COLO668 (cell line): Measurements from ENCODE around the gene TAS2R60.
"Not testable (repeated sequence)": the region's sequence is repeated elsewhere in the genome, so short reads cannot be mapped to it uniquely, and the experiment has no call there.

Experiments
- DNase-seq: peaks from one replicate; lab custom pipeline; 2025; ENCODE audit not compliant: unreplicated experiment; lab: John Stamatoyannopoulos, UW

The TAS2R60 gene

DNA sequence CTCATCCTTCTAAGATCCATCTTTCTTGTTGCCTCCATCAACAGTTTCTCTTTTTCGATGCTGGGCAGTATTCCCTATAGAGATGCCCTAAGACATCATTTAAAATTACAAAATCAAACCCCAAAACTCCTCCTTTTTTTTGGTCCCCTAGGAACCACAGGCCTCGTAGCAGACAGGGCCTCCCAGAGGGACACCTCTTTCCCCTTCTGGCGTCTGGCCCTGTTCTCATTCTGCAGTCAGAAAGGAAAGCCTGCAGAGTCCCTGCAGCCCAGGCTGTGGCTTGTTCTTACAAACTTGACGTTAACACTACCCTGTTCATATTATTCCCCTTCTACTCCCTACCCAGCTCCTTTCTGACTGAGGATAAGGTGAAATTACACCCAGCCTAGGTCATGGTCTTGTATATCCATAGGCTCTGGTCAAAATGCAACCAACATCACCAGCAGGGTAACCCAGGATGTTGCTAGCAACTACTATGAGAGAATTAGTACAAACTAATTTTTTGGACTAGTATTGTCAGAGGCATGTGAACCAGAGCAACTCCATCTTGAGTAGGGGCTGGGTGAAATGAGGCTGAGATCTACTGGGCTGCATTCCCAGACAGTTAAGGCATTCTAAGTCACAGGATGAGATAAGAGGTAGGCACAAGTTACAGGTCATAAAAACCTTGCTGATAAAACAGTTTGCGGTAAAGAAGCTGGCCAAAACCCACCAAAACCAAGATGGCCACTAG is 31.1 kb upstream of the TAS2R60 start:
- DNase-seq, result no peak

DNA sequence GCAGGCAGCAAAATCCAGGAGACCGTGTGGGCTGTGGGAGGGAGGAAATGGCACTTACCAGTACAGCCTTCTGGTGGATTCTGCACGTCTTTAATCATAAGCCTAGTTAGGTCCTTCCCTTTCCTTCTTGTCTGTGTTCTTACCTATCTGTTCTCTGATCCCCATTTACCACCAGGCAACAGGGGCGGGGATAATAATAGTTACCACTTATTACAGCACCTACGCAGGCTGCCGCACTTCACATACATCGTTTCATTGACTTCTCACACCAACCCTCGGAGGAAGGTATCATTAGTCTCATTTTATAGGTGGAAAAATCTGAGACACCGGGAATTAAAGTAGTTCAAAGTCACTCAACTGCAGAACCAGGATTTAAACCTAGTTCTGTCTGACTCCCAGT is 30.1 kb upstream of the TAS2R60 start:
- DNase-seq, result no peak

DNA sequence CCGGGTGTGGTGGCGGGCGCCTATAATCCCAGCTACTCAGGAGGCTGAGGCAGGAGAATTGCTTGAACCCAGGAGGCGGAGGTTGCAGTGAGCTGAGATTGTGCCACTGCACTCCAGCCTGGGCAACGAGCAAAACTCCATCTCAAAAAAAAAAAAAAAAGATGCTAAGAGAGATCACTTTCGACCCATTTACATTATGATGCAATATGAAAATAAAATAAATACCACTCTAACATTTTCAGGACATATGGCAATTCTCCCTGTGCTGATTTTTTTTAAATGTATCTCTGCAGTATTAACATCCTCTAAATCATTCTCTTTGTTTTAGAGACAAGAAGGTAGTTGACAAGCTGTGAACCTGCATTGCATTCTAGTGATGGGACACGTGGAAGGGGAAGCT is 28.0 kb upstream of the TAS2R60 start:
- not testable (repeated sequence) for DNase-seq

DNA sequence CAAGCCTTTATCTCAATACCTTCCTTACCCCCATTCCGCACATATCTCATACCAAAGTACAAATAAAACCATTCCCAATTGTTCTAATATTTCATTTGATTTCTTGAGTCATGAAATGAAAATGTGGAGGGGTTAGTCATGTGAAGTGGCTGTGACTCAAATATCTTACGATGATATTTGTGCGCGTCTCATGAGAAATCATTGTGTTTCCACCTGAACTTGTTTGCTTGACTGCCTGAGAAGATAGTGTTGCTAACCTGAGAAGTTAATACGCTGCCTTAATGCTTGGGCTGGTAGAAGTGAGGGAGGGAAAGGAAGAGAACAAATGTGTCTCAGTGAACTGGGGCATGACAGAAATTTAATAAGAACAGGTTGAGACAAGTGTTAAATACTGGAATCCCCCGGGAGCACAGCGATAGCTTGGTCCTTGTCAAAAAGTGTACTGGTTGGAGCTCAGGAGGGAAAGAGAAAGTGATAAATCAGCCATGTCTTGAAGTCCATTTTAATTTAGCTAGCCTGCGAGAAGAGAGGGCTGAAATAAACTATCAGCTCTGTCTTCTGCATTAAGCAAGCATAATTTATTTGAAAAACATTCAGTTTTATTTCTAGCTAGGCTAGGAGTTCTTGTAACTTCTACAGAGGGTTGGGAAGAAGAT is 27.4 kb upstream of the TAS2R60 start:
- DNase-seq, result no peak

GRCh38 chr7:143416565-143417149 is 26.6 kb upstream of the TAS2R60 start:
- DNase-seq, result no peak

GRCh38 chr7:143417734-143418383 is 25.4 kb upstream of the TAS2R60 start:
- no peak for DNase-seq

DNA sequence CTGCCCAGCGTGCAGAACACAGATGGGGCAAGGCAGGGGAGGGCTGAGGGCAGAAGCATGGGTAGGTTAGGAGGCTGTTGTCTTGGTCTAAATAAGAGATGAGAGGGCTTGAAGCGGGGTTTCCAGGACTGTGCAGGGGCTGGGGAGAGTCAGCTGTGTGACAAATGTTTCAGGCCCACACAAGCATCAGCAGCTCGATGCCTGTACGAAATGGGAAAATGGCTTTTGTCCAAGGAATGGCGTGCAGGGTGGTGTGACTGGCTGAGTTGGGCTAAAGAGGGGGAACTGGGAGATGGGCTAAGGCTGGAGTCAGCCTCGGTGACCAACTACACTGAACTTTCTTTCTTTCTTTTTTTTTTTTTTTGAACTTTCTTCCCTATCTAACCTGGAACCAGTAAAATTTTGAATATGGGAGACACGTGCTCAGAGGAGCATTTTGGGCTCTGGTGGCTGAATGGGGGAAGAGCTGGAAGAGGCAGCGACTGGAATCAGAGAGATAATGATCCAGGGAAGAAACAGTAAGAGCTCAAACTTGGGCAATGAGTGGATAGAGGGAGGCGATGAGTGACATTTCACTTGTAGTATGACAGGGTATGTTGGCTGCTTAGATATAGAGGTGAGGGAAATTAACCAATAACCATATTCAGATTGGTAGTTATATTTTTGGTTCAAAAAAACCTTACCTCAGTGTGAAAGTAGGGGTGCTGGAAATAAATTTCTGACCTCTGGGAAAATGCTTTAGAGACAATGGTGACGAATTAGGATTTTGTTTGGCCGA is 24.4 kb upstream of the TAS2R60 start:
- no peak for DNase-seq

- no peak for DNase-seq
Measured at GRCh38 chr7:143419880-143420279, 23.4 kb upstream of the TAS2R60 start.

DNA sequence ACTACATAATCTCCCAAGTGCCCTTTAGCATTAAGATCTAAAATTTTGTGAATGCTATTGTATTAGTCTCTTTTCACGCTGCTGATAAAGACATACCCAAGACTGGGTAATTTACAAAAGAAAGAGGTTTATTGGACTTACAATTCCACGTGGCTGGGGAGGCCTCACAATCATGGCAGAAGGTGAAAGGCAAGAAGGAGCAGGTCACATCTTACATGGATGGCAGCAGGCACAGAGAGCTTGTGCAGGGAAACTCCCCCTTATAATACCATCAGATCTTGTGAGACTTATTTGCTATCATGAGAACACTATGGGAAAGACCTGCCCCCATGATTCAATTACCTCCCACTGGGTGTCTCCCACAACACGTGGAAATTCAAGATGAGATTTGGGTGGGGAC is 22.6 kb upstream of the TAS2R60 start:
- DNase-seq, result not testable (repeated sequence)

DNA sequence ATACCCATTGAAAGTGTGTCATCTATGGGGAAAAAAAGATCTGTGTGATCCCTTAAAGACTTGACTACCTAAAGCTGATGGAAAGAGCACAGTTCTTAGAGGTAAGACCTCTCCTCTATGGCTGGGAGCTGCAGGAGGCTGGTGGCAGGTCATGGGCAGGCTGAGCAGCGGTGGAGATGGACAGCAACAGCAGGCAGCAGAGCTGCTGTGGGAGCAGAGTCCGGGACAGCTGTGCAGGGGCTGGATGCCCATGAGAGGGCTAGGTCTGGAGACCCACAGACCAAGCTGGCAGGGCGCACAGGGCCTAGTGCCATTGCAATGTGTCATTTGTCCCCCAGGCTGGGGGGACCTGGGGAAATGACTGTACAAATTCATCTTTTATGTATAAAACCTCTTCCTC is 21.2 kb upstream of the TAS2R60 start:
- DNase-seq, result no peak

DNA sequence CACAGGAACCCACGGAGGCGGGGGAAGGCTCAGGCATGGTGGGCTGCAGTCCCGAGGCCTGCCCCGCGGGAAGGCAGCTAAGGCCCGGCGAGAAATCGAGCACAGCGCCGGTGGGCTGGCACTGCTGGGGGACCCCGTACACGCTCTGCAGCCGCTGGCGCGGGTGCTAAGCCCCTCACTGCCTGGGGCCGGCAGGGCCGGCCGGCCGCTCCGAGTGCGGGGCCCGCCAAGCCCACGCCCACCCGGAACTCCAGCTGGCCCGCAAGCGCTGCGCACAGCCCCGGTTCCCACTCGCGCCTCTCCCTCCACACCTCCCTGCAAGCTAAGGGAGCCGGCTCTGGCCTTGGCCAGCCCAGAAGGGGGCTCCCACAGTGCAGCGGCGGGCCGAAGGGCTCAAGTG is 18.8 kb upstream of the TAS2R60 start:
- DNase-seq, result not testable (repeated sequence)

DNA sequence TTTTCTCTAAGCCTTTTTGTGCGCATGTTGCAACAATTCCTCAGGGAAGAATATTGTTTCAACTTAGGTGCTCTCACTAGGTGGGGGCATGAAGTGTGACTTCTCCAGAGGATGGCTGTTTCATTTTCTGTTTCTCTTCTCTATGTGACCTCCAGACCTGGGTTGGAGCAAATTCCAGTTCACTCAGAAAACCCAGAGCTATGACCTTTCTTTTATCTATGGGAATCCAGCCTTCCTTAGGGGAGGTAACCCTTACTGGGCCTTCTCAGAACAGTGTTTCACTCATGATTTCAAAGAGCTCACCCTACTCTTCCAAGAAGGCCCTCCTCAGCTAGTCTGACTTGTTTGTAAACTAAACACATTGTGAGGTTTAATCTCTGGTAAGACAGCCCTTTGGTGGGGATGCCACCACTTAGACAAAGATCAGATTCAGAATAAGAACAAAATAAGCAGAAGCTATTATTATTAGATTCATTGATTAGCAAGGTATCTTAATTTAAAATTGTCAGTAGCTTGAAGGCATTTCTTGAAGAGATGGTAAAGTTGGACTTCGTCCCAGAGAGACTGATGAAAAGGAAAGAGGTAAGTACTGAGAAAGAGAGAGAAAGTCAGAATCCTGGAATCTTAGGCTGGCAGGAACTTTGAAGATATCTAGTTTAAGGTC is 16.6 kb upstream of the TAS2R60 start:
- no peak for DNase-seq

DNA sequence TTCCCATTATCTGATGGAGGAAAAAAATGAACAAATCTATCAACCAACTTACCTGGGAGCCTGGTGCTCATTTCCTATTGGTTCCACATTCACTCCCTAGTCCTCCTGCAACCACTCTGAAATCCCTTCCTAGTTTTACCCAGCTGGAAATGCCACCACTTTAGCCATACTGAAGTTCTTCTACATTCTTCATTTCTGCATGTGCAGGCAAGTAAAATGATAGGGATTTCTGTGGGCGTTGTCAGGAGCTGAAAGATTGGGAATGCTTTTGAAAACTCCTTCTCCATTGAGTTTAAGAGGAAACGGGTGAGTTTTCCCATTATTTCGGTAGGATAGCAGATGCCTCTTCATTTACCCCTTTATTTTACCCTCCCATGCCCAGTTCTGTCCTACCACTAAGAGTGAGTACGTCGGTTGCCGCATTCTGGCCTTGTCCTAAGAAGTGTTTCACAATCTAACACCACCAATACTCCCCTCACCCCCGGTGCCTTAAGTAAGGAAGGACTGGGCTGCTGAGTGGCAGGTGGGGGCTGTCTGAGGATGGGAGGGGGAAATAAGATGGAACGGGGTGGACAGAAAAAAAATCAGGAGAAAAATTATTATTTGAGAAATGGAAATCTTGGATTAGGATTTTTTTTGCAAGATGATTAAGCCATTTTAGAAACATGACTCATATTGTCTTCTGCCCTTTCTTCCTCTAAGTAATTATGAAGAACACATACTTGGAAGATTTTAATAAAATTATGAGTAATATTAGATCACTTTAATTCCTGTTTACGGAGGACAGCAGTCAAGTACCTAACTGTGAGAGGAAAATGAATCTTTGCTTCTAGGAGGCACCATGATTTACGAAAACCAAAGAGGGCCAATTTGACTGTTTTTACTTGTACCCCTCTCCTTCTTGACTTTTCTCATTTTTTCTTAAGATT is 13.2 kb upstream of the TAS2R60 start:
- no peak for DNase-seq

- no peak for DNase-seq
Measured at GRCh38 chr7:143431109-143431508, 12.1 kb upstream of the TAS2R60 start.

- no peak for DNase-seq
Measured at GRCh38 chr7:143433759-143434158, 9.5 kb upstream of the TAS2R60 start.

DNA sequence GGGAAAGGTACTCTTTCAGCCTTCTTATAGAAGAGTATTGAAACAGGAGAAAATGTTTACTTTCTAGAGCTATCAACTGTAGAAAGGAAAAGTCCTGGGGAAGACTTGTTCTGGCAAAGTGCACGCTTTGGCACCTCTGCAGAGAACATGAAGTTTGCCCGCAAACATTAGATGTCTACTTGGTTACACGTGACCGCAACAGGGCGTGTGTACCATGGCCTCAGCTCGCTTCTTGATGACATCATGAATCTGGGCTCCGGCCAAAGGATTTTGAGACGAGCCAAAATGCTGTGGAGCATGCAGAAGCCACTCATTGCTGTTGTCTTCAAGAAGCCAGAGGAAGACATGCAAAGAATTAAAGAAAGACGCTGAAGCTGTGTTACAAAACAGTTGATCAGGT is 8.6 kb upstream of the TAS2R60 start:
- no peak for DNase-seq

DNA sequence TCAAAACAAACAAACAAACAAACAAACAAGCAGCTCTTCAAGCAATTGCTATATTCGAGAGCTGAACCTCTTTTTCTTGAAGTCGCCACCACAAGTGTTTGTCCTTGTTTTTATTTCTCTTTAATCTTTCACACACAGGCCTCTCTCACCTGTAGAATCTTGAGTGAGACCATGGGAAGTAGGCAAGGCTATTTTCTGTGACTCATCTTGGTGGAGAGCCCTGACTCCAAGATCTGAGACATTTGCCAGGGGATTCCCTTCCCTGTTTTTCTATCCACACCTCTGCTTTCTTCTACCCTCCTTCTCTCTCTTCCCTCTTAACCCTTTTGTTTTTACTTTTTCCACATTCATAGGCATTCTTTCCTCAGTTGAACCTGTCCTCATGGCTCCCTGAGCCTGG is 8.0 kb upstream of the TAS2R60 start:
- no peak for DNase-seq

GRCh38 chr7:143436325-143436946 is 6.8 kb upstream of the TAS2R60 start:
- no peak for DNase-seq

DNA sequence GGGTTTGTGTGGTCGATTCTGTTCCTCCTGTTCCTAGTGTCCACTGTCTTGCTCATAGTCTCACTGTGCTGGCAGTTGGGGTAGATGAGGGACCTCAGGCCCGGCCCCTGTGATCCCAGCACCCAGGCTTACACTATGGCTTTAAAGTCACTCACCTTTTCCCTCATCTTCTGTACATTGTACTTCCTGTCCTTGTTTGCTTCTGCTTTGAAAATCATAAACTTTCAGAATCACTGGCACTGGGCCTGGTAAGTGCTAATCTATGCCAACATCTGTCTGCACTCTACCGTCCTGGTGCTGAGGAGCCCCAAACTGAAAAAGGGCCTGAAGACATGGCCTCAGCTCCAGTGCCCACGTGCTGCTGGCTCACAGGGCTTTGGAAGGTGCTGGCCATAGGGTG is 5.7 kb upstream of the TAS2R60 start:
- DNase-seq, result no peak
